HG03039 (cell line): Measurements from ENCODE around the gene IQCH.

Experiments
- ATAC-seq: cut with Tn5 transposase; IDR thresholded peaks from one replicate; pipeline ENCODE4 v1.9.1; 2021; ENCODE audit warnings: mild to moderate bottlenecking, moderate library complexity; ENCODE audit not compliant: unreplicated experiment

Gene IQCH

DNA sequence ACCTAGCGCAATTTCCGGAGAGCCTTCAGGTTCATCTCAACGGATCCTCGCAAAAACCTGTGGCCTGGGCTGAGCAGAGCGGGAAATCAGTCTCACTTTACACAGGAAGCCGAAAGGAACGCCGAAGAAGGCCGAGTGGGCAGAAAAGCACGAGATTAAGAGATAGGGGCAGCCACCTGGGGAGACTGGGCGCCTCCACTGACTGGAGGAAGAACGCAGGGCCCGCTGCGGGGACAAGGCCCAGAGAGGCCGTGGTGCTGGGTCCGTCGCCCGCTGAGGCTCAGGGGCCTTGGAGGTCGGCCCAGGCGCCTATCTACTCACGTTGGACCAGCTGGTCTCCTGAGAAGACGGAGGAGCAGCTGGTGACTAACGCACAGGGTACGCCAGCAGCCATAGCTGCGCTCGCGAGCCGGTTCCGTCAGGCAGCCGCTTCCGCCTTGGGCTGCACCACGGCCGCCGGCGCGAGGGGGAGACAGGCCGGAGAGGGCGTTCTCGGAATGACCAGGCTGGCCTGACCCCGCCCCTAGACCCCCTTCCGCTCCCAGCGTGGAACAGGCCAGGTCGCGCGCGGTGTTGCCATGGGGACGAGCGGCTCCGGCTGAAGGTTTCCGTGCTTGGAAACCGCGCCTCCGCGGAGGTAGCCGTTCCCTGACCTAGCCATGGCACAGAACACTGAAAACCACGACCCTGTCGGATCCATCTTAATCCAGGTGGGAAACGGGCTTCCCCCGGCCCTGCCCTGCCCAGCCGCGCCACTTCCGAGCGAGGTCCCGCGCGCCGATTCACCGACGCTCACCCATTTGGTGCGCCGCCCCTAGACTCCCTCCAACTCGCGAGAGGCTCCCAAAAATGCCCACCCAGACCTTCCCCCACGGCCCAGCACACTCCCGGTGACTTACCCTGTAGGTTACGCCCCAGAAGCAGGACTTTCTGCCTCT, at the start of gene IQCH, which contains the start of gene AAGAB:
TSS of gene IQCH (plus strand) at position 549 of the 938 bp plus-strand sequence. CDS start at position 660, 111 bp downstream.
TSS of gene AAGAB (minus strand) at position 424 of the 938 bp plus-strand sequence. CDS start at position 394, 30 bp downstream.
- peak; percentile 94 for ATAC-seq

DNA sequence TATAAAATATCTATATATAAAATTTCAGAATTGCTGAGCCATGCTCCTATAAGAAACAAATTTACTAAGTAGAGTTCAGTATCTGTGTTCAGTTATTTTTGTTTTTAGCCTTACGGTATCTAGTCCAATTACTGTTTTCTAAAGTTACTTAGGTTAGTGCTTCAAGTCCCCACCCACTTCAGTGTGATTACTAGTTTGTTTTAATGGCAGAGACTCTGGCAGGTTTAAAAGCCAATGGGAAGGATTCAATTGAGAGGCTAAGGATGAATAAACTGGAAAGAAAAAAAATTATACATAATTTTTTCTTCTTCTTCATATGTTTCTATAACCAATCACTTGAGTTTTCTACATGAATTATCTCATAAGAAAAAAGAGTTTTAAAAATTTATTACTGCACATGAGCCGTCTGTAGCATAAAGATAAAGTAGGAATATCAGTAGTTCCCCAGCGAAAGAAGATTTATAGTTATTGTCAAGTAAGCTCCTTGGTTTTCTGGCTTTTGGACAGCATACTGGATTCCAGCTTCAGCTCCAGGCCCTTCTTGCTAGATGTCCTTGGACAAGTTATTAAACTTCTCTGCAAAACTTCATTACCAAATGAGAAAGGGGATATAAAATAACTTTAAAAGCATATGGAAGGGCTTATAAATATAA, 46.9 kb upstream of the IQCH start:
- no peak for ATAC-seq

DNA sequence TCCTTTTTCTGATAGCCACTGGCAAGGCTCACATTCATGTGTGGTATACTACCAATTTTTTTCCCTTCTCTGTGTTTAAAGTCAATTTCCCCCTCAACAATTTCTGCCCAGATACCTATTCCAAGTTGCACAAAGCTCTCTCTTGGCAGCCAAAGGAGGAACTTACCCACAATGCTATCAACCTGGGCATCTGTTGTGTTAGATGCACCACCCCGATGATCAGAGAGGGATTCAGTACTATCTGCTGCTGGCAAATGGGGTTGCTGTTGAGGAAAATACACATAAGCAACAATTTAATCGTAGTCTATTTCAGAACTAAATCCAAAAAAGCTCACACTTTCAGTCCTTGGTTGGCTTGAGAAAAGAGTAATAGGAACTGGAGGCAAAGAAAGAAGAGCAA, 46.2 kb upstream of the IQCH start:
- no peak for ATAC-seq

DNA sequence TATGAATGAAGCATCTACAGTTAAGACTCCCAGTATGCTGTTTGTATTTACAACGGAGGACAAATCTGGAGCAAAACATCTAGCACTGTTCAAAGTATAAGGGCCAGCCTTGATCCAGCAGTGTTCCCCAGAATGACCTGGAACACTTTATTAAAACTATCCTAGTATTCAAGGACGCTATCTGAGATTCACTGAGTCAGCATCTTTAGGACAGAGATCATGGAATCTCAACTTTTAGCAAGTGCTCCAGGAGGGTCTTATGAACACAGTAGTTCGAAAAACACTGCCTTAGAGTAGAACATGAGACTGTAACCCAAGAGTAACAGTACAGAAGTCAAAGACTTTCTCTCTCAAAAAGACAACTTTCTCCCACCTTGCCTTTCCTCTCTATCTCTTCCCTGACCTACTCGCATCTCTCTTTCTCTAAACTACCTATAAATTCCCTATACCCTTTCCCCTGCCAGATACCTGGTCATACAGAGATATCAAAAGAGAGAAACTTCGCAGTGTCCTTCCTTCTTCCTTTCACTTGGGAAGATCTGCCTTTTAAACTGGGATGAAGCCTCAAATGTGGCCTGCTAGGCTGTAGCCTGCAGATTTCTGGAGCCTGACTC, 43.9 kb upstream of the IQCH start:
- ATAC-seq, result no peak

DNA sequence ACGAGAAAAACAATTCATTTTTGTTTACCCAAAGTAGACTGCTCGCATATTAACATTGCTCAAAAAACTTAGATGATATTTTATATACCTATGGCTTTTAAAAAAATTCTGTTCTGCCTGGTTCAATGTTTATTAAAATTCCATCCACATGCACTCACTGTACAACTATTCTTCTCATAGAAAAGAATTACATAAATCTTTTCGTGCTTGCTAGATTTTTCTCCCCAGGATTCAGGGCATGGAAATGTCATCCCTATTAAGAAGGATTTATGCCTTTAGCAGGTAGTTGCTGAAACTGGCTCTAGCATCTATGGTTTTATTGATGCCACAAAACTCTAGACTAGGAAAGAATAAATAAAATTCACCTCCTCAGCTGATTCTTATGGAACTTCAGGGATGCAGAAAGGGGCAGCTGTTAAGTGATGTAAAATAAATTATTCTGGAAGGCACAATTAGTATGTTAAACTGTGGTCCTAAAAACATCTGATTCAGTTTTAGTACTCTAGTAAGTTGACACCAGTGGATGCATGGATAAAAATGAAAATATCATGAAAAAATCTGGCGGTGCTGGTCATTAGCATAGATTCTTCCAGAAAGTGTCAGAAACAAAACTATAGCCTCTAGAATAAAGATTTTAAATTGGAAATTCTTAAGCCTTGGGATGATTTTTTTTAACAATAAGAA, 41.8 kb upstream of the IQCH start:
- no peak for ATAC-seq

DNA sequence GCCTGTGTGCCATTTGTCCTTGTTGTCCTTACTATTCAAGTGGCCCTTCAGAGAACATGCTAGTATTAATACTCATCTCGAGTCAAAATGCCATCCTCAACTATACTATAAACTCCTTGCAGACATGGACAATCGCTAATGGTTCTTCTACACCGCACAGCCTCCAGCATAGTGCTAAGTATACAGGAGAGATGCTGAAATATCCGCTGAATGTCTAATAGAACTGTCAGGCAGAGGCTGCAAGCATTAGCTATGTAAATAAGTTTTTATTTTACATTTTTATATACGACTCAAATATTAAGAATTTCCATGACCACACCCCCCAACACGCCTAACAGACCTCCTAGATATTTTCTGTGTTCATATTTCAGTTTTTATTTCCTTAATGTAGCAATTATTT, 39.5 kb upstream of the IQCH start:
- ATAC-seq, result no peak

DNA sequence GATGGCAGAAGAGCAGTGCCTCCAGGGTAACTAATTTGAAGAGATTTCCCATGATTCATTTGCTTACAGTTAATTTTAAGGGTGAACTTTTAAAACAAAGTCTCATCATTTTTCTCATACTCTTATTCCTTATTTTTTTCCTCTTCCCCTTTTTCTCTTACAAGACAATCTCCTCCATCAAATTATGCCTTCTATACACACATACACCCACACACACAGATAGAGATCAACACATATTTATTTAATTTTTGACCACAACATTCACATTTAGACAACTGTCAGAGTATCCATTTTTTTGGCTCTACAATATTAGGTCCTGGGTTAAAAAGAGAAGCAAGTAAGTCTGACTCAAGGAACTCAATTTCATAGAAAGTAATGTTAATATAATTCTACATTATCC, 37.7 kb upstream of the IQCH start:
- ATAC-seq, result no peak

DNA sequence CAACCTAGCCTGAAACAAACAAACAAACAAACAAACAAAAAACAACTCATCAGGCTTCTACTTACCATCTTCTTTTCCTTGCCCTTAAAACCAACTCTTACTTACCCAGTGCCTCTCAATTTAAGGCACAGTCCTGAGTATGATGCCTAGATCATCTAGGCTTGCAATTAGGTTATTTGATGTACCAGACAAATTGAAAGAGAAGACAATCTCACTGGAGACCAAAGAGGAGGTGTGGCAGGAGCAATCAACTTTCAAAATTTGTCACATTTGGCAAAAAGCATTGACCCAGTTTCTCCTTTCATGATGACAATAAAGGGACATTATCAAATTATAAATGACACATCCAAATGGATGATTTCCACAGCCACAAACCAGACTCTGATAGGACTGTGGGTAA, 36.2 kb upstream of the IQCH start:
- no peak for ATAC-seq

DNA sequence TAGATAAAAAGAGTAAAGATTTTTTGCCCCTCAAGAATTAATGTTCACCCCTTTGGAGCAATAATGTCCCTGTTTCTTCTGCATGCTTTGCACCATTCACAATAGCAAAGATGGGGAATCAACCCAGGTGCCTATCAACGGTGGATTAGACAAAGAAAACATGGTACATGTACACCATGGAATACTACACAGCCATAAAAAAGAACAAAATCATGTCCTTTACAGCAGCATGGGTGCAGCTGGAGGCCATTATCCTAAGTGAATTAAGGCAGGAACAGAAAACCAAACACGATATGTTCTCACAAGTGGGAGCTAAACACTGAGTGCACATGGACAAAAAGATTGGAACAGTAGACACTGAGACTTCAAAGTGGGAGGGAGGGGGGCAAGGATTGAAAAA, 35.3 kb upstream of the IQCH start:
- no peak for ATAC-seq

DNA sequence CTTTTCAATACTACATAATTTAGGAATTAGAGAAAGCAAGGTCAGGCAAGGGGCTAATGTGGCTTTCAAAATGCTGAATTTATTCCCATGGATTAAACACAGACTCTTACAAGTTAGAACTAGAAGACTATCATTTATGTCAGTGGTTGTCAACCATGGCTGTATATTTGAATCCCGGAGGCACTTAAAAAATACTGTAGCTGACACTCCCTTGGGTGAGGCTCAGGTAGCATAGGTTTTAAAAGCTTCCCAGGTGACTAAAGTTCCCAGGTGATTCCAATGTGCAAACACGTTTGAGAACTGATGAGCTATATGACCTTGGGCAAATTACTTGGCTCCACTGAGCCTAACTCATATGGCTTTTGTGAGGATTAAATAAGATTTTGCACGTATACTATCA, 29.7 kb upstream of the IQCH start:
- ATAC-seq, result no peak

DNA sequence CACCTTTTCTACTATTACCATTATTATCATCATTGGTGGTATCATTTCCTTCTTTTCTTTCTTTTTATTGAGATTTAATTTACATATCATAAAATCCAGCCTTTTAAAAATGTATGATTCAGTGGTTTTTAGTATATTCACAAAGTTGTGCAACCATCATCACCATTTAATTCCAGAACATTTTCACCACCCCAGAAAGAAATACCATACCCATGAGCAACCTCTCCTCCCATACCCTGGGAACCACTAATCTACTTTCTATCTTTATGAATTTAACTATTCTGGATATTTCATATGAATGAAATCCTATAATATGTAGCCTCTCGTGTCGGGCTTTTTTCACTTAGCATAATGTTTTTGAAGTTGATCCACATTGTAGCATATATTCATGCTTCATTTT, 29.2 kb upstream of the IQCH start:
- no peak for ATAC-seq

DNA sequence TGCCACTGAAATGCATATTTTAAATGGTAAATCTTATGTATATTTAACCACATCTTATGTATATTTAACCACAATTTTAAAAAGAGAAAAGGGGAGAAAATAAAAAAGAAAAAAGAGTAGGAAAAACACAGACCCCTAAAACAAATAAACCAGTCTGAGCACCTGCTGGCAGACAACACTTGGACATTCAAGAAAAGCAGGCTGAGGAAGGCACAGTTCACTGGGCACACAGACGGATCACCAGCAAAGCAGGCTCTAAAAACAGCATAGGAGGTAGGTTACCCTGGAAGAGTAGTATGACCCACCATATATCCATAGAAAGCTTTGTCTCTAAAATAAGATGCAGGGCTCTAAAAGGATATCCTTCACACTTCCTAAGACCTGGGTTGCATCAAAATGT, 27.2 kb upstream of the IQCH start:
- ATAC-seq, result no peak

DNA sequence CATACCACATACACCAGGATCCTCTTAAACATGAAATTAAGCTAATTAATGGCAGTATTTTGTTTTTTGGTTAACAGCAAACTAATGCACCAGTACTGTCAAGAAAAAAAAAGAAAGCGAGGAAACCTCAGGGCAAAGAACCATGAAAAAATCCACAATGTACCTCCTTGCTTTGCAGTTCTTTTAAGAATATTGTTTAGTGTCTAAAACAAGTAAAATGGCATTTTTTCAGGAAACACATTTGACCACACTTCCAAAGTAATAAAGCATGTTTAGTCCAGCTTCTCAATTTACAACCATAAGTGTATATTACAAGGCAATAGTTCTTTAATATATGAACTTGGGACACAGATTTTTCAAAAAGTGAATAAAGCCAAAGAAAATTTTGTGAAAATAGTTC, 26.7 kb upstream of the IQCH start:
- no peak for ATAC-seq

DNA sequence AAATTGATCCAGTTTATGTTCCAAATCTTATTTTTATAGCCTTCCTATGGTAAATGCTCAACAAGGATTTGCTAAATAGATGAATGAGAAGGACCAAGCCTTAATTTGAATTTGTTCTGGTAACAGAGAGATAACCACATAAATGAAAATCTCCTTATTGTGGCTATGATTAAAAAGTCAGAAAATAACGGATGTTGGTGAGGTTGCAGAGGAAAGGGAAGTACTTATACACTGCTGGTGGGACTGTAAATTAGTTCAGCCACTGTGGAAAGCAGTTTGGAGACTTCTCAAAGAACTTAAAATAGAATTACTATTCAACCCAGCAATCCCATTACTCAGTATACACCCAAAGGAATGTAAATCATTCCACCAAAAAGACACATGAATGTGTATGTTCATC, 26.3 kb upstream of the IQCH start:
- ATAC-seq, result no peak

DNA sequence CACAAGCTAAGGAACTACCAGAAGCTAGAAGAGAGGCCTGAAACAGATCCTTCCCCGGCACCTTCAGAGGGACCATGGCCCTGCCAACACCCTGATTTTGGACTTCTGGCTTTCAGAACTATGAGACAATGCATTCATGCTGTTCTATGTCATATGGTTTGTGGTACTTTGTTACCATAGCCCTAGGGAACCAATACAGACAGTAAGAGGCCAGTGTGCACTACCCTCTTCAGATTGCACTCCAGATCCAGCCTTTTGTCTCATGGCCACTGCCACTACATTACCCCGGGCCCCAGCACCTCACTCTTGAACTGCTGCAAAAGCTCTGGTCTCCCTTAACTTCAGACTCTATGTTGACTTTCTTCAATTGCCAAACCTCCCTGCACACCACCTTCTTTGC, 24.1 kb upstream of the IQCH start:
- no peak for ATAC-seq

DNA sequence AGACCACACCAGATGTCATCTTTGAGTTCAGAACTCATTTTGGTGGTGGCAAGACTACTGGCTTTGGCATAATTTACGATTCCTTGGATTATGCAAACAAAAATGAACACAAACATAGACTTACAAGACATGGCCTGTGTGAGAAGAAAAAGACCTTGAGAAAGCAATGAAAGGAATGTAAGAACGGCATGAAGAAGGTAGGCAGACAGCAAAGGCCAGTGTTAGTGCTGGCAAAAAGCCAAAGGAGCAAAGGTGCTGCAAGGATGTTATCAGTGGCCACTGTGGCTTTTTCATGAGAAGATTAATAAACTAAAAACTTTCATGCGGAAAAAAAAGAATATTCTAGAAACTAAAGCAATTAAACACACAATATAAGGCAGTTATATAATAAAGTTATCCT, 22.0 kb upstream of the IQCH start:
- no peak for ATAC-seq

DNA sequence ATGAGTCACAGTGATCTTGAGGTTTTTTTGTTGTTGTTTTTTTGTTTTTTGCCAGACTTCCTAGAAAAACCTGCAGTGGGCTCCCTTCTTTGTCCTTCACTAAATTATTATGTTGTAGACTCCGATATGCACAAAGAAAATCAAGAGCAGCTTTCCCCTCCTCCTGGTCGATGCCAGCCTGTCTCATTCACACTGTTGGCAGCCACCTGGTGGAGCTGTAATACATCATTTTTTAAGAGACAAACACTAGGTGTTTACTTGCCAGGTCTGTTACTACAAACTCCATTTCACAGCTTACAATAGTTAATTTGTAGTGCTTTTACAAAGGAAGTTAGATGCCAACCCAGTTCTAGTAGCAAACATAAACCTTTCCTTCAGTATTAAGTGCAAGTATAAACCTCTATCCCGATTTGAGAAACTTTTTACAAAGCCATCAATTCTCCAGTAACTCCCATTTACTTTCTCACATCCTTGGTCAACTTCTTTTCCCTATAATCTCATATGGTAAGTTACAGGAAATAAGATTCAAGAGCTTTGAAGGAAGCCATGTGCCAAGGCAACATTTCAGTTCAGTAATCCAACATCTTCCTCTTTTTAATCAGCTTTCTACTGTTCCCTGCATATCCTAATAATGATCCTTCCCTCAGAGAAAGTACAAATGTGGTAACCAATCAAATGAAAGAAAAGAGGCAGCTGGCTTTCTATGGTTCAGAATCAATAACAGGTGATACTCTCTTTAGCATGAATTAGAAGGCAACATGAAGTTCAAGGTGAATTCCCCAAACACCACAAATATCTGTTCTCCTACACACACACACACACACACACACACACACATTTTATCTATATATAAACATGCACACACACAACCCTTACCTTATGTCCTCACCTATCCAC, 14.1 kb upstream of the IQCH start:
- no peak for ATAC-seq

DNA sequence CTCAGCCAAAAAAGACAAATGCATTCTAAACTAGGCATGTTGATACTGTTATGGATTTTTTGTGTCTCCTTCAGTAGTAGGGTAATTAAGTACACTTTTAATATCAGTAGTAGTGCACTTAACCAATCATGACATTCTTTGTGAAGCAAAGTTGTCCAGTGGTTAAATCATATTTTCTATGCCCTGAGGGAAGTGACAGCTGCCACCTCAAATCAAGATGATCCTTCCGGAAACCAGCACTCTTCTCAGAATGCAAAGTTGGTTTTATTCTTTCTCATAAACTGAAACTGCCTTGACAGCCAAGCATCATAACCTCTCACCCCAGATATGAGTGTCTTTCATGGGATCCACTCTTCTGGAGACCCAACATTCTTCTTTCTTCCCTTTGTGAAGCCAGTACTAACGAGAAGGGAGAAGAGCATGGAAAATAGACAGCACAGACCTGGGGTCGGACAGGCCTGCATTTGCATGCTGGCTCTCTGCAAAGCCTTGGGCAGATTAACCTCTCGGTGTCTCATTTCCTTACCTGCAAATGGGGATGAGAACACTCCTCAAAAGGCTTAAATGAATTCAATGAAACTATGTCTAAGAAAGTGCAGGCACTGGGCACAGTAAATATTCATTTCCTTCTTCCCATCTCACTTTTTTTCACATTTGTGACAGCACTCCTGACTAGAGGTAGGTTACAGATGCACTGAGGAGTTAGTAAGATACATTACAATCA, 13.3 kb upstream of the IQCH start:
- ATAC-seq, result peak; percentile 62

DNA sequence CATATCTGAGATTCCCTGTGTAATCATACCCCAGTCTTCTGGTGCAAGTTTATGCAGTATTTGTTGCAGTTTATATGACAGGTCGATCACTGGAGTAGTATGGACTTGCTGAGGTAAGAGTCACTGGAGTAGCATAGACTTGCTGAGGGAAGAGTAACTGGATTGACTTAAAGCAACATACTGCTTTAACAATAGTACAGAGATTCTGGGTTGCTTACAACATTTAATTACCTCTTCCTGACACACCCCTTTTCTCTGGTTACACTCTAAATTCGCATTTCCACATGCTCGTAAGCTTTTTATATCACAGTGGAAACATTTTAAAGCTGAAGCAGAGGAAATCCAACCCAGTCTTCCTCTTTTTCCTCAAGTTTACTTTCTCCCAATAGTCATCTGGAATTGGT, 11.9 kb upstream of the IQCH start:
- ATAC-seq, result no peak
